Nephron (organoid): Measurements from ENCODE around the gene SYT9.

ENCODE experiments used
- H3K27ac Mint-ChIP-seq, 3 experiments: 2 replicates each; pipeline ENCODE4 v1.8.0; 2020; ENCODE audit warnings: mixed read lengths in 3 of 3, mild to moderate bottlenecking in 2 of 3, moderate library complexity in 1 of 3
- H3K27me3 Mint-ChIP-seq: 2 replicates; pipeline ENCODE4 v1.8.0; 2021; ENCODE audit warnings: low read depth, mild to moderate bottlenecking, moderate library complexity, mixed read lengths
- H3K36me3 Mint-ChIP-seq: 2 replicates; pipeline ENCODE4 v1.8.0; 2020; ENCODE audit warnings: low read depth, mixed read lengths
- H3K4me1 Mint-ChIP-seq: 2 replicates; pipeline ENCODE4 v1.8.0; 2020; ENCODE audit warnings: mixed read lengths
- H3K4me3 Mint-ChIP-seq, 3 experiments: 2 replicates each; pipeline ENCODE4 v1.8.0; 2020; ENCODE audit warnings: mild to moderate bottlenecking in 3 of 3, mixed read lengths in 3 of 3, moderate library complexity in 2 of 3
- H3K9me3 Mint-ChIP-seq: 2 replicates; pipeline ENCODE4 v1.8.0; 2020; ENCODE audit warnings: mixed read lengths
- CTCF ChIP-seq, 3 experiments: fragments of 200-600 bp; sonication (generic); IDR thresholded peaks; one replicate each; pipeline ENCODE4 v1.5.0; 2021; ENCODE audit warnings: antibody characterized with exemption in 3 of 3; ENCODE audit not compliant: unreplicated experiment in 3 of 3

Gene SYT9

DNA sequence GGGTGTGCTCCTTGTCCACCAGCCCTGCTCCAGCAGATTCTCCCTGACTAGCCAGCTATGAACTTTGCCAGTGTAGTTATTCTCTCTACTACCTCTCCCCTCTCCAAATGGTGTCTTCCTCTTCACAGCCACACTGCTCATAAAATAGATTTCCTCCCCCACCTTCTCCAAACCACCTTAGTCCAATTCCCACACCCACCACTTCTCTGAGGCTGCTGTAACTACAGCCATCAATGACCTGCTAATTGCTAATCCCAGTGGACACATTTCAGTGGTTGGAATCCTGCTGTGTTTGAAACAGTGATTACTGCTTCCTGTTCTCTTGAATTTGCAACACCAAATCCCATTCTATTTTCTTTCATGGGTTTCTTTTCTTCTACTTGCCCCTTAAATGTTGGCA, 23.4 kb downstream of the SYT9 start:
- no peaks in the 10 kb centered on the region for H3K36me3 Mint-ChIP-seq
- peaks cover 11% of the 10 kb centered on the region for H3K27me3 Mint-ChIP-seq
- H3K9me3 Mint-ChIP-seq = no peaks in the 10 kb centered on the region
- H3K4me1 Mint-ChIP-seq = no peaks in the 10 kb centered on the region
- no peak overlapping the region for H3K27ac Mint-ChIP-seq
- TF ChIP-seq CTCF (IDR thresholded peaks at IDR 0.05; ENCODE audit: unreplicated experiment in 3 of 3) = no peak
- H3K4me3 Mint-ChIP-seq = no peak overlapping the region

DNA sequence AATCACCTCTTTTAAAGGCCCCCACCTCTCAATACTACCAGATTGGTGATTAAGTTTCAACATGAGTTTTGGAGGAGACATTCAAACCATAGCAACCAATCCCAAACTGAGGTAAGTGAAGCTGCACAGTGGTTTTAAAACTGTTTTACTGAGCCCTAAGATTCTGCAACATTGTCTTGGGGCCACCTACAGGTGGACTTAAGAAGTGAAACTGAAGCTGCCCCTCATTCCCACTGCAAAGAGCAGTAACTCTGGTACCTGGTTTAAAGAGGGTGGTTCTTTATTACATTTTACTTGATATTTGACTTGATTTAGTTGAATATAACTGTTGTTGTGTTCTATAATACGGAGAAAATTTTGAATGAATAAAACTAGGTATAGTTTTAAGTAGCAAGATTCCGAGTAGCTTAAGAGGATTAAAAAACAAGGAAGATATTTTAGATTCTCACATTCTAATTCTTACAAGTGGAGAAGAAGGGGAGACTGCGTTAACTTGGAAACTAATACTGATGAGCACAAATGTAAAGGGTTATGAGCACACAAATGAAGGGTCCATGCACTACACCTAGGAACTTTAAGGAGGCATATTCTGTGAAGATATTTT, 26.7 kb downstream of the SYT9 start:
- Mint-ChIP-seq H3K27me3 (peaks cover 11% of the 10 kb centered on the region), H3K4me3 (no peak overlapping the region), H3K4me1 (no peaks in the 10 kb centered on the region), H3K9me3 (no peaks in the 10 kb centered on the region), H3K27ac (no peak overlapping the region), H3K36me3 (no peaks in the 10 kb centered on the region)
- TF ChIP-seq CTCF (IDR thresholded peaks at IDR 0.05; ENCODE audit: unreplicated experiment in 3 of 3) = peak; percentile 57 to 74 (median 73)

GRCh38 chr11:7279676-7280075, 28.0 kb downstream of the SYT9 start:
- Mint-ChIP-seq H3K4me3 (no peak overlapping the region), H3K4me1 (no peaks in the 10 kb centered on the region), H3K27ac (no peak overlapping the region), H3K36me3 (no peaks in the 10 kb centered on the region), H3K9me3 (no peaks in the 10 kb centered on the region), H3K27me3 (peaks cover 11% of the 10 kb centered on the region)
- no peak for TF ChIP-seq CTCF (IDR thresholded peaks at IDR 0.05; ENCODE audit: unreplicated experiment in 3 of 3)

DNA sequence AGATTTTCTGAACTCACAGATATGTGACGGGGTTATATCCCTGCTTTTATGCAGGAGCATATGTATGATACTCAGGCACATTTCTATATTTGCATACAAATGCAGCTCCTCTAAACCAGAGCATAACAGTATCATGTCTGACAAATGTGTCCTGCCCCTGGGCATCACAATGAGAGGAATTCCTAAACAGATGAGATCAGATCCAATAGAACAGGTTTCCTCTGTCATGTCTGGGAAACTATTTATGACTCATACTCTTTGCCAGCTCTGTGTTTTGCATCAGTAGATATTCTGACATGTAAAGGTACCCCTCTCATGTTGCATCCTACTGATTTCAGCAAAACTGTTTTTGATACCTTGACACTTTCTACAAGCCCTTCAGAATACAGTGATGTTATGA, 29.4 kb downstream of the SYT9 start:
- no peak overlapping the region for H3K4me3 Mint-ChIP-seq
- H3K36me3 Mint-ChIP-seq = no peaks in the 10 kb centered on the region
- no peaks in the 10 kb centered on the region for H3K9me3 Mint-ChIP-seq
- no peaks in the 10 kb centered on the region for H3K4me1 Mint-ChIP-seq
- peaks cover 5% of the 10 kb centered on the region for H3K27me3 Mint-ChIP-seq
- no peak for TF ChIP-seq CTCF (IDR thresholded peaks at IDR 0.05; ENCODE audit: unreplicated experiment in 3 of 3)
- H3K27ac Mint-ChIP-seq = no peak overlapping the region

- Mint-ChIP-seq H3K27ac (no peak overlapping the region), H3K36me3 (no peaks in the 10 kb centered on the region), H3K9me3 (peaks cover 4% of the 10 kb centered on the region), H3K4me1 (no peaks in the 10 kb centered on the region), H3K27me3 (peaks cover 5% of the 10 kb centered on the region), H3K4me3 (no peak overlapping the region)
- no peak for TF ChIP-seq CTCF (IDR thresholded peaks at IDR 0.05; ENCODE audit: unreplicated experiment in 3 of 3)
These were observed 30.1 kb downstream of the SYT9 start for GRCh38 chr11:7281809-7282208.

GRCh38 chr11:7286178-7286577, 34.5 kb downstream of the SYT9 start:
- H3K36me3 Mint-ChIP-seq = no peaks in the 10 kb centered on the region
- no peak for TF ChIP-seq CTCF (IDR thresholded peaks at IDR 0.05; ENCODE audit: unreplicated experiment in 3 of 3)
- no peak overlapping the region for H3K4me3 Mint-ChIP-seq
- H3K27me3 Mint-ChIP-seq = peaks cover 4% of the 10 kb centered on the region
- H3K27ac Mint-ChIP-seq = no peak overlapping the region
- peaks cover 12% of the 10 kb centered on the region for H3K9me3 Mint-ChIP-seq
- H3K4me1 Mint-ChIP-seq = no peaks in the 10 kb centered on the region
